ENCODE results near the gene UTP4.

UTP4 gene

GRCh38 chr16:69165584-69165983, 33.1 kb downstream of the UTP4 start:
- in situ Hi-C loops (cut with HindIII; ENCODE audit: low sequenced_read_pairs) = no loop called here
- TF ChIP-seq CTCF (IDR thresholded peaks at IDR 0.05; ENCODE audit: low read depth, low read length, missing control alignments) = no peak
- no peak overlapping the region for H3K4me3 ChIP-seq (ENCODE audit: low read depth, low read length)
- DNase-seq (ENCODE audit: low read depth) = no peak

DNA sequence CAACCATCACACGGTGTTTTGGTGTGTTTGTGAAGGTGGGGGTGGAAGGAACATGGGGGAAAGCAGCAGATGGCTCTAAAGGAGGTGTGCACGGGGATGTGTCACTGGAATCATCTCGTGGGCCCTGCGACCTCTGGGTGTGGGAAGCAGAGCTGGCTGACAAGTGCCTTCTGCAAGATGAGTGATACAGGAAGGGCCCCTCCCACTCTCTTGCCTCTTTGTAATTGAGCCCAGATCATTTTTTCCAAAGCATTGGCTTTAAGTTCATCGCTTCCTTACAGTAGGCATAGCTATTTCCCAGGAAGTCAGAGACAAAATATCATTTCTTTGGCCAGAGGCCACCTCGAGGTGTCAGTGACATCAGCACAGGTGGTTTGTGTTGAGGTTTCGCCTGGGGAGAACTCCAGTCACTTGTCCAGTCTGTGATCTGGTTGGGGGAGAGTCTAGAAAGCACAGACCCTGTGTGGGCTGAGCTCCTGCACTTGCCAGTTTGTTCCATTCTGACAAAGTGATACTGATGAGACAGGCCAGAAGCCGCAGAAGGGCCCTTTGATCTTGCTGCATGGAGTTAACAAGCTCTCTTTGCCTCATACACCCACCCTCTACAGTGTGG, 33.9 kb downstream of the UTP4 start:
- no peak for DNase-seq (ENCODE audit: low read depth)
- in situ Hi-C loops (cut with HindIII; ENCODE audit: low sequenced_read_pairs) = no loop called here

GRCh38 chr16:69166946-69167930, 34.8 kb downstream of the UTP4 start:
- TF ChIP-seq CTCF (IDR thresholded peaks at IDR 0.05; ENCODE audit: low read depth, low read length, missing control alignments) = no peak
- in situ Hi-C loops (cut with HindIII; ENCODE audit: low sequenced_read_pairs) = no loop called here
- H3K4me3 ChIP-seq (ENCODE audit: low read depth, low read length) = no peak overlapping the region
- DNase-seq (ENCODE audit: low read depth) = no peak

More for the DNA sequence above, 33.9 kb downstream of the UTP4 start:
- TF ChIP-seq CTCF (IDR thresholded peaks at IDR 0.05; ENCODE audit: low read depth, low read length, missing control alignments) = no peak
- no peak overlapping the region for H3K4me3 ChIP-seq (ENCODE audit: low read depth, low read length)

DNA sequence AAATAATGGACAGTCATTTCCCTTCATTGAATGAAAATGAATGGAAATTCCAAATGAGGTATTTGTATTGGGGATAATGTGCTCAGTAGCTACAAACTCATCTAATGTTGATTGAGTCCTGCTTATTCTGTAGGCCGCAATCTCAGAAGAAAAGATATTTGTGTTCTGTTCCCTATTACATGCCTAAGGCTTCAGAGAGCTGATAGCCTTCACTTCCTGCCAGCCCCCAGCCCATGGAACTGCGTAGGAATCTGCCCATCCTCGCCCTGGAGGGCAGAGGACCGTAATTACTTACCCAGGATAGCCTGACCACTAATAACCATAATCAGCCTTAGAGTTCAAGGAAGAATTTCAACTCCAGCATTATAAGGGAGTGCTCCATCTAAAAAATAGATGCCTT, 36.6 kb downstream of the UTP4 start:
- no peak for DNase-seq (ENCODE audit: low read depth)
- in situ Hi-C loops (cut with HindIII; ENCODE audit: low sequenced_read_pairs) = no loop called here
- H3K4me3 ChIP-seq (ENCODE audit: low read depth, low read length) = no peak overlapping the region
- no peak for TF ChIP-seq CTCF (IDR thresholded peaks at IDR 0.05; ENCODE audit: low read depth, low read length, missing control alignments)

DNA sequence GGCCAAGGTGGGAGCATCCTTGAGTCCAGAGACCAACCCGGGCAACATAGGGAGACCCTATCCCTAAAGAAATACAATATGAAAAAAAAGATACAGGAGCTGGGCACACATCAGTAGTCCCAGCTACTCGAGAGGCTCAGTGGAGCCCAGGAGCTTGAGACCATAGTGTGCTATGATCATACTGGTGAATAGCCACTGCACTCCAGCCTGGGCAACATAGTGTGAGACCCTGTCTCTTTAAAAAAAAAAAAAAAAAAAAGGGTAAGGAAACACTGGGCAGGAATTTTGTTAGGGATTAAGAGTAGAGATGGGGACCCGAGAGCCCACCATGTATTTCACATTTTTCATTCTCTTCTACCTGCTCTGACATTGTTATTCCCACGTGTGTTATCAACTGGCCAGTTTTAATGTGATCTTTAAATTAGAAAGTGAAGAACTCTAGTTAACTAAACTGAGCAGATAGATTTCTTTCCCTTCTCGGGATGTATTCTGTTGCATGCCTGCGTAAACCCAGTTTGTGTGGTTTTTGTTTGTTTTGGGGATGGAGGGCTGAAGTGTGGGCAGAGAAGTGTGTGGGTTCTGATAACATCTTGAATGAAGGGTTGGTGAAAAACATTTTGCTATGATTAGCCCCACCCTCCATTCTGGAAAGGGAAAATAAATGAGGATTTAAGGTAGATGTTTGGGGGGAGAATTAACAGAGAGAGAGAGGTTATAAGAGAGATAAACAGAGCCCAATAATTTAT, 37.3 kb downstream of the UTP4 start:
- in situ Hi-C loops (cut with HindIII; ENCODE audit: low sequenced_read_pairs) = no loop called here

More for the DNA sequence above, 37.3 kb downstream of the UTP4 start:
- no peak overlapping the region for H3K4me3 ChIP-seq (ENCODE audit: low read depth, low read length)
- TF ChIP-seq CTCF (IDR thresholded peaks at IDR 0.05; ENCODE audit: low read depth, low read length, missing control alignments) = no peak
- DNase-seq (ENCODE audit: low read depth) = no peak
